Neural cell (in vitro differentiated cells): Measurements from ENCODE around the gene FAM83F. TPM values are rescaled to one million over a fixed set of nuclear protein-coding genes. Genes with fewer than 3 reads are reported as not detected.

ENCODE experiments used
- H2AFZ ChIP-seq: fragments of 200-600, 300-800 bp; sonication (generic), shearing (Covaris generic); 2 replicates; pipeline ENCODE4 v1.6.0; 2014; ENCODE audit warnings: low read depth, mild to moderate bottlenecking, antibody characterized with exemption, low read length, moderate library complexity
- H3F3A ChIP-seq: fragments of 200-600 bp; shearing (Covaris generic); 2 replicates; pipeline ENCODE4 v1.6.1; 2016; ENCODE audit warnings: mild to moderate bottlenecking, moderate library complexity, mixed read lengths, antibody characterized with exemption, low read length; ENCODE audit not compliant: insufficient read depth, poor library complexity, severe bottlenecking
- H3K27ac ChIP-seq: fragments of 200-600, 300-800 bp; sonication (generic), shearing (Covaris generic); 2 replicates; pipeline ENCODE4 v1.5.1; 2014; ENCODE audit warnings: mild to moderate bottlenecking, low read length, moderate library complexity
- H3K27me3 ChIP-seq: fragments of 300-800, 200-600 bp; sonication (generic), shearing (Covaris generic); 2 replicates; pipeline ENCODE4 v1.6.0; 2014; ENCODE audit warnings: mild to moderate bottlenecking, low read depth, low read length, moderate library complexity; ENCODE audit not compliant: insufficient read depth
- H3K36me3 ChIP-seq: fragments of 300-800, 200-600 bp; sonication (generic), shearing (Covaris generic); 2 replicates; pipeline ENCODE4 v1.5.1; 2014; ENCODE audit warnings: mild to moderate bottlenecking, antibody characterized with exemption, low read length, moderate library complexity; ENCODE audit not compliant: insufficient read depth
- H3K4me2 ChIP-seq: fragments of 300-800, 200-600 bp; sonication (generic), shearing (Covaris generic); 2 replicates; pipeline ENCODE4 v1.6.0; 2014; ENCODE audit warnings: mild to moderate bottlenecking, low read length
- H3K4me3 ChIP-seq: fragments of 300-800, 200-600 bp; sonication (generic), shearing (Covaris generic); 2 replicates; pipeline ENCODE4 v1.5.1; 2014; ENCODE audit warnings: mild to moderate bottlenecking, low read length, moderate library complexity
- H3K79me2 ChIP-seq: fragments of 200-600 bp; shearing (Covaris generic); replicated peaks from 2 replicates; pipeline ENCODE4 v1.6.0; 2014; ENCODE audit warnings: mild to moderate bottlenecking, low read length, moderate library complexity; ENCODE audit not compliant: insufficient read depth
- H3K9ac ChIP-seq: fragments of 300-800, 200-600 bp; sonication (generic), shearing (Covaris generic); 2 replicates; pipeline ENCODE4 v1.6.1; 2016; ENCODE audit warnings: mild to moderate bottlenecking, low read length, mixed read lengths
- H3K9me2 ChIP-seq: fragments of 200-600 bp; shearing (Covaris generic); 2 replicates; pipeline ENCODE4 v1.6.1; 2016; ENCODE audit warnings: mild to moderate bottlenecking, low read length, mixed read lengths; ENCODE audit not compliant: insufficient read depth
- H3K9me3 ChIP-seq: fragments of 200-600, 300-800 bp; sonication (generic), shearing (Covaris generic); 2 replicates; pipeline ENCODE4 v1.6.1; 2016; ENCODE audit warnings: mild to moderate bottlenecking, mixed run types, low read length, moderate library complexity, mixed read lengths
- H4K20me1 ChIP-seq: fragments of 200-600 bp; shearing (Covaris generic); 2 replicates; pipeline ENCODE4 v1.6.1; 2016; ENCODE audit warnings: mild to moderate bottlenecking, mixed run types; ENCODE audit not compliant: insufficient read depth
- EP300 ChIP-seq: fragments of 450-650 bp; conservative IDR thresholded peaks from 2 replicates; pipeline ENCODE4 v1.6.1; 2014; ENCODE audit warnings: antibody characterized with exemption, mild to moderate bottlenecking, moderate library complexity; ENCODE audit not compliant: poor library complexity, severe bottlenecking
- EZH2 ChIP-seq: fragments of 200-600, 300-800 bp; shearing (Covaris generic), sonication (generic); IDR thresholded peaks from 2 replicates; pipeline ENCODE4 v1.6.1; 2014; ENCODE audit warnings: antibody characterized with exemption, low read length, borderline replicate concordance, mild to moderate bottlenecking; ENCODE audit not compliant: insufficient read depth, poor library complexity, severe bottlenecking
- MXI1 ChIP-seq: fragments of 450-650 bp; conservative IDR thresholded peaks from 2 replicates; pipeline ENCODE4 v1.6.1; 2014; ENCODE audit warnings: antibody characterized with exemption, mild to moderate bottlenecking; ENCODE audit not compliant: poor library complexity, severe bottlenecking
- POLR2AphosphoS5 ChIP-seq: IDR thresholded peaks from 2 replicates; pipeline ENCODE4 v1.6.1; 2012
- RAD21 ChIP-seq: fragments of 450-650 bp; conservative IDR thresholded peaks from 2 replicates; pipeline ENCODE4 v1.6.1; 2014; ENCODE audit warnings: antibody characterized with exemption, mild to moderate bottlenecking, moderate library complexity
- SMC3 ChIP-seq: fragments of 450-650 bp; conservative IDR thresholded peaks from 2 replicates; pipeline ENCODE4 v1.6.1; 2014; ENCODE audit warnings: antibody characterized with exemption, mild to moderate bottlenecking, moderate library complexity; ENCODE audit not compliant: poor library complexity
- TAF1 ChIP-seq: IDR thresholded peaks from 2 replicates; pipeline ENCODE4 v1.6.1; 2012; ENCODE audit warnings: low read depth
- polyA plus RNA-seq: library from polyadenylated mRNA; depleted of rRNA; stranded (reverse); fragments of >200 nt; gene quantifications from 2 replicates; pipeline ENCODE4 v1.2.3, GENCODE V29; 2014
- TF ChIP-seq, protein P1 (sequence below): fragments of 450-650 bp; IDR thresholded peaks from 2 replicates; pipeline ENCODE4 v1.5.1; 2014; ENCODE audit warnings: antibody characterized with exemption, mild to moderate bottlenecking, moderate library complexity; ENCODE audit not compliant: poor library complexity, severe bottlenecking
- TF ChIP-seq, protein P2 (sequence below): IDR thresholded peaks from 2 replicates; pipeline ENCODE4 v1.6.1; 2012; ENCODE audit warnings: borderline replicate concordance

FAM83F gene
- polyA plus RNA-seq, 1 donor from 2014 or later, result 0.42 TPM

DNA sequence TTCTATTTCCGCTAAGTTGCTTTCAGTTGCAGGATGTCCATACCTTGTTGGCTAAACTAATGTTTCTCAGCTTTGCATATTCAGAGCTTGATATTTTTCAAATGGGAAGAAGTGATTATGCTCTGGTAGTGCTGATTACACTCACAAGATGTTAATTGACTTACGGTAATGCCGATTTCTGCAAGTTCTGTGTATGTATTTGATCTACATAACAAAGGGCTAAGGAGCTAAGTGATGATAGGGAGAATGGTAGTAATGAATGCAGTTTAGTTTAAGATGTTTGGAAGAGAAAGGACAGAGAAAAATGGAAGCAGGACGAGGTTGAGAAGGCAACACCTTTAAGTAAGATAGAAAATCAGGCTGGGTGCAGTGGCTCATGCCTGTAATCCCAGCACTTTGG, 61.4 kb downstream of the FAM83F start:
- no peaks in the 10 kb centered on the region for H4K20me1 ChIP-seq
- no peak overlapping the region for H3K27ac ChIP-seq
- no peak overlapping the region for H3K9ac ChIP-seq
- H2AFZ ChIP-seq, result no peak overlapping the region
- no peak overlapping the region for H3K4me3 ChIP-seq
- H3K9me2 ChIP-seq, result no peaks in the 10 kb centered on the region
- TF ChIP-seq POLR2AphosphoS5 (no peak), EP300 (no peak), MXI1 (no peak), TAF1 (no peak), RAD21 (no peak), EZH2 (no peak), SMC3 (no peak)
- TF ChIP-seq, protein P1, sequence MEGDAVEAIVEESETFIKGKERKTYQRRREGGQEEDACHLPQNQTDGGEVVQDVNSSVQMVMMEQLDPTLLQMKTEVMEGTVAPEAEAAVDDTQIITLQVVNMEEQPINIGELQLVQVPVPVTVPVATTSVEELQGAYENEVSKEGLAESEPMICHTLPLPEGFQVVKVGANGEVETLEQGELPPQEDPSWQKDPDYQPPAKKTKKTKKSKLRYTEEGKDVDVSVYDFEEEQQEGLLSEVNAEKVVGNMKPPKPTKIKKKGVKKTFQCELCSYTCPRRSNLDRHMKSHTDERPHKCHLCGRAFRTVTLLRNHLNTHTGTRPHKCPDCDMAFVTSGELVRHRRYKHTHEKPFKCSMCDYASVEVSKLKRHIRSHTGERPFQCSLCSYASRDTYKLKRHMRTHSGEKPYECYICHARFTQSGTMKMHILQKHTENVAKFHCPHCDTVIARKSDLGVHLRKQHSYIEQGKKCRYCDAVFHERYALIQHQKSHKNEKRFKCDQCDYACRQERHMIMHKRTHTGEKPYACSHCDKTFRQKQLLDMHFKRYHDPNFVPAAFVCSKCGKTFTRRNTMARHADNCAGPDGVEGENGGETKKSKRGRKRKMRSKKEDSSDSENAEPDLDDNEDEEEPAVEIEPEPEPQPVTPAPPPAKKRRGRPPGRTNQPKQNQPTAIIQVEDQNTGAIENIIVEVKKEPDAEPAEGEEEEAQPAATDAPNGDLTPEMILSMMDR, result no peak
- TF ChIP-seq, protein P2, sequence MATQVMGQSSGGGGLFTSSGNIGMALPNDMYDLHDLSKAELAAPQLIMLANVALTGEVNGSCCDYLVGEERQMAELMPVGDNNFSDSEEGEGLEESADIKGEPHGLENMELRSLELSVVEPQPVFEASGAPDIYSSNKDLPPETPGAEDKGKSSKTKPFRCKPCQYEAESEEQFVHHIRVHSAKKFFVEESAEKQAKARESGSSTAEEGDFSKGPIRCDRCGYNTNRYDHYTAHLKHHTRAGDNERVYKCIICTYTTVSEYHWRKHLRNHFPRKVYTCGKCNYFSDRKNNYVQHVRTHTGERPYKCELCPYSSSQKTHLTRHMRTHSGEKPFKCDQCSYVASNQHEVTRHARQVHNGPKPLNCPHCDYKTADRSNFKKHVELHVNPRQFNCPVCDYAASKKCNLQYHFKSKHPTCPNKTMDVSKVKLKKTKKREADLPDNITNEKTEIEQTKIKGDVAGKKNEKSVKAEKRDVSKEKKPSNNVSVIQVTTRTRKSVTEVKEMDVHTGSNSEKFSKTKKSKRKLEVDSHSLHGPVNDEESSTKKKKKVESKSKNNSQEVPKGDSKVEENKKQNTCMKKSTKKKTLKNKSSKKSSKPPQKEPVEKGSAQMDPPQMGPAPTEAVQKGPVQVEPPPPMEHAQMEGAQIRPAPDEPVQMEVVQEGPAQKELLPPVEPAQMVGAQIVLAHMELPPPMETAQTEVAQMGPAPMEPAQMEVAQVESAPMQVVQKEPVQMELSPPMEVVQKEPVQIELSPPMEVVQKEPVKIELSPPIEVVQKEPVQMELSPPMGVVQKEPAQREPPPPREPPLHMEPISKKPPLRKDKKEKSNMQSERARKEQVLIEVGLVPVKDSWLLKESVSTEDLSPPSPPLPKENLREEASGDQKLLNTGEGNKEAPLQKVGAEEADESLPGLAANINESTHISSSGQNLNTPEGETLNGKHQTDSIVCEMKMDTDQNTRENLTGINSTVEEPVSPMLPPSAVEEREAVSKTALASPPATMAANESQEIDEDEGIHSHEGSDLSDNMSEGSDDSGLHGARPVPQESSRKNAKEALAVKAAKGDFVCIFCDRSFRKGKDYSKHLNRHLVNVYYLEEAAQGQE, result no peak
- H3K4me2 ChIP-seq, result no peak overlapping the region
- H3K36me3 ChIP-seq, result no peaks in the 10 kb centered on the region
- H3K9me3 ChIP-seq, result no peaks in the 10 kb centered on the region
- no peaks in the 10 kb centered on the region for H3K27me3 ChIP-seq
- no peaks in the 10 kb centered on the region for H3F3A ChIP-seq
- peaks cover 16% of the 10 kb centered on the region for H3K79me2 ChIP-seq

DNA sequence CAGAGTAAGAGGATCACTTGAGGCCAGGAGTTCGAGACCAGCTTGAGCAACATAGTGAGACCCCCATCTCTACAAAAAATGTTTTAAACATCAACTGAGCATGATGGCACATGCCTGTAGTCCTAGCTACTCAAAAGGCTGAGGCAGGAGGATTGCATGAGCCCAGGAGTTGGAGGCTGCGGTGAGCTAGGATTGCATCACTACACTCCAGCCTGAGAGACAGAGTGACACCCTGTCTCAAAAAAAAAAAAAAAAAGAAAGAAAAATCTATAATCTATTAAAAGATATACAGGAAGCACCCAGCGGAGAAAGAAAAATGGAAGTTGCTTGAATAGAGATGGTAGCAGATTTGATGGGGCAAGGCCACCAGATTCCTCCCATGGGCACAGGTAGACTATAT, 61.8 kb downstream of the FAM83F start:
- Histone ChIP-seq H2AFZ (no peak overlapping the region), H3K4me3 (no peak overlapping the region), H3K27ac (no peak overlapping the region), H3F3A (no peaks in the 10 kb centered on the region), H3K9me3 (no peaks in the 10 kb centered on the region), H3K79me2 (peaks cover 15% of the 10 kb centered on the region), H3K9me2 (no peaks in the 10 kb centered on the region), H3K27me3 (no peaks in the 10 kb centered on the region), H3K36me3 (no peaks in the 10 kb centered on the region), H4K20me1 (no peaks in the 10 kb centered on the region), H3K4me2 (no peak overlapping the region), H3K9ac (no peak overlapping the region)
- no peak for TF ChIP-seq RAD21

DNA sequence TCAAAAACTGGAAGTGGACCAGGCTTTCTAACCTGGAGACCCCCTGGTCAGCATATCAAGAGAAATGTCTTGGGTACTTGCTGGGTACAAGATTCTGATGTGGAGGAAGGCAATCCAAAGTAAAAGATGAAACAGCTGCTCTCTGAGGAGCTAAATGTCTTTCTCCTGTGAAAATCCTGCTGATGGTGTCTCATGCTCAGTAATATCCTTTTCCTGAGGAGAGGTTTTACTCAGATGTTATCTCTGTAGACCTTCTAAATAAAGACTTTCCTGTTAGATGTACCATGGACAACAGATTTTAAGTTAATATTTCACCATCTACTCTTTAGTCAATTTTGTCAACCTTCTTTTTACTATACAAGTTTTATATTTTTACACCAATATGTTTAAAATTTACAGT, 62.9 kb downstream of the FAM83F start:
- H3K27me3 ChIP-seq, result no peaks in the 10 kb centered on the region
- no peak overlapping the region for H3K27ac ChIP-seq
- no peak overlapping the region for H3K9ac ChIP-seq
- H2AFZ ChIP-seq, result no peak overlapping the region
- no peaks in the 10 kb centered on the region for H3F3A ChIP-seq
- peaks cover 12% of the 10 kb centered on the region for H3K79me2 ChIP-seq
- no peaks in the 10 kb centered on the region for H3K36me3 ChIP-seq
- no peaks in the 10 kb centered on the region for H3K9me2 ChIP-seq
- TF ChIP-seq TAF1, result no peak
- TF ChIP-seq, protein P1, result no peak
- no peak for TF ChIP-seq MXI1
- no peak for TF ChIP-seq RAD21
- no peak for TF ChIP-seq EZH2
- no peak for TF ChIP-seq EP300
- TF ChIP-seq, protein P2, result no peak
- no peak for TF ChIP-seq POLR2AphosphoS5
- no peak for TF ChIP-seq SMC3
- no peaks in the 10 kb centered on the region for H4K20me1 ChIP-seq
- no peak overlapping the region for H3K4me2 ChIP-seq
- H3K4me3 ChIP-seq, result no peak overlapping the region
- H3K9me3 ChIP-seq, result no peaks in the 10 kb centered on the region
